Measurements from ENCODE around the gene DNASE1L2.

GRCh38 chr16:2189252-2189893, 46.9 kb upstream of the DNASE1L2 start:
- TF ChIP-seq GATA2 (IDR thresholded peaks at IDR 0.05; ENCODE audit: low read depth, low read length) (no peak), GATA3 (IDR thresholded peaks at IDR 0.05; ENCODE audit: low read depth, low read length) (no peak)

Measured in SH-SY5Y (cell line).